HL-60/S4 treated with retinoic acid at 250 ng/mL for 4 days and 3 days (cell line): Measurements from ENCODE around the gene SYMPK.
"Not testable (repeated sequence)": the region's sequence is repeated elsewhere in the genome, so short reads cannot be mapped to it uniquely, and the experiment has no call there.

Experiments
- in situ Hi-C: fragments of 300-500 bp; cut with MboI; formaldehyde crosslinking; loops from 2 replicates; pipeline ENCODE4 v1.7.0; 2022; ENCODE audit warnings: low sequenced_read_pairs

Gene SYMPK

GRCh38 chr19:45870798-45871197, 7.9 kb upstream of the SYMPK start:
- in situ Hi-C loops, result no loop called here

- in situ Hi-C loops, result not testable (repeated sequence)
These were observed 4.3 kb upstream of the SYMPK start for GRCh38 chr19:45867241-45867640.

GRCh38 chr19:45866400-45867176, 3.6 kb upstream of the SYMPK start:
- in situ Hi-C loops, result no loop called here

GRCh38 chr19:45865269-45865948, 2.5 kb upstream of the SYMPK start:
- in situ Hi-C loops, result no loop called here

GRCh38 chr19:45864629-45865082, 1.7 kb upstream of the SYMPK start:
- in situ Hi-C loops, result no loop called here

GRCh38 chr19:45863840-45864628, 1.1 kb upstream of the SYMPK start, which contains the start of gene FOXA3:
Gene FOXA3, plus strand, starts transcription at chr19:45864326. Its CDS starts 131 bp downstream, at chr19:45864457.
- in situ Hi-C loops, result no loop called here

GRCh38 chr19:45863335-45863839, 440 bp upstream of the SYMPK start:
- in situ Hi-C loops, result no loop called here

- in situ Hi-C loops, result no loop called here
These were observed 730 bp downstream of the SYMPK start for GRCh38 chr19:45862271-45862563.

- in situ Hi-C loops, result no loop called here
These were observed 2.3 kb downstream of the SYMPK start for GRCh38 chr19:45860359-45861259.

- in situ Hi-C loops, result no loop called here
These were observed 8.7 kb downstream of the SYMPK start for GRCh38 chr19:45854167-45854778.

- in situ Hi-C loops, result no loop called here
These were observed 10.0 kb downstream of the SYMPK start for GRCh38 chr19:45852983-45853382.

GRCh38 chr19:45852145-45852750, 10.7 kb downstream of the SYMPK start:
- in situ Hi-C loops, result no loop called here

- in situ Hi-C loops, result no loop called here
These were observed 14.0 kb downstream of the SYMPK start for GRCh38 chr19:45848922-45849321.

- in situ Hi-C loops, result no loop called here
These were observed 15.3 kb downstream of the SYMPK start for GRCh38 chr19:45847663-45848062.

- in situ Hi-C loops, result no loop called here
These were observed 20.7 kb downstream of the SYMPK start for GRCh38 chr19:45842198-45842597.

- in situ Hi-C loops, result no loop called here
These were observed 28.0 kb downstream of the SYMPK start for GRCh38 chr19:45834970-45835369.

- in situ Hi-C loops, result no loop called here
These were observed 34.0 kb downstream of the SYMPK start for GRCh38 chr19:45828945-45829344.

GRCh38 chr19:45828523-45828922, 34.4 kb downstream of the SYMPK start:
- in situ Hi-C loops, result no loop called here

- in situ Hi-C loops, result no loop called here
These were observed 35.4 kb downstream of the SYMPK start for GRCh38 chr19:45827459-45828093.
